DND-41 (cell line): ENCODE data around the gene HNF1B.

Source experiments
- ATAC-seq: fragments of 200-7000 bp; cut with Tn5 transposase; 3 replicates; pipeline ENCODE4 v1.9.1; 2021; ENCODE audit warnings: low read depth; ENCODE audit not compliant: insufficient read depth
- DNase-seq: peaks from one replicate; pipeline ENCODE4 v3.0.0-alpha.2; 2020
- H2AFZ ChIP-seq: 2 replicates; pipeline ENCODE4 v1.6.0; 2012; ENCODE audit warnings: low read depth, low read length
- H3K27ac ChIP-seq: 2 replicates; pipeline ENCODE4 v1.5.1; 2012; ENCODE audit warnings: low read length, inconsistent platforms
- H3K27me3 ChIP-seq: fragments of 200-600 bp; sonication (generic); 2 replicates; pipeline ENCODE4 v1.6.0; 2012; ENCODE audit warnings: low read length, mild to moderate bottlenecking, inconsistent platforms; ENCODE audit not compliant: insufficient read depth, poor library complexity
- H3K36me3 ChIP-seq: 2 replicates; pipeline ENCODE4 v1.5.1; 2012; ENCODE audit warnings: low read length, inconsistent platforms; ENCODE audit not compliant: insufficient read depth
- H3K4me1 ChIP-seq: 2 replicates; pipeline ENCODE4 v1.5.1; 2012; ENCODE audit warnings: mild to moderate bottlenecking, low read length; ENCODE audit not compliant: insufficient read depth
- H3K4me2 ChIP-seq: 2 replicates; pipeline ENCODE4 v1.6.0; 2012; ENCODE audit warnings: mild to moderate bottlenecking, moderate library complexity, low read length, inconsistent platforms; ENCODE audit not compliant: insufficient read depth
- H3K4me3 ChIP-seq, 2 experiments: fragments of 200-600 bp in 1 of 2; shearing (Covaris generic) in 1 of 2; 2 replicates each; pipeline ENCODE4 v1.5.1; 2012 to 2016; ENCODE audit warnings: inconsistent platforms in 2 of 2, low read length in 2 of 2, mild to moderate bottlenecking in 2 of 2, low read depth in 1 of 2, moderate library complexity in 1 of 2
- H3K79me2 ChIP-seq: 2 replicates; pipeline ENCODE4 v1.6.0; 2012; ENCODE audit warnings: low read length, inconsistent platforms; ENCODE audit not compliant: insufficient read depth
- H3K9ac ChIP-seq: 2 replicates; pipeline ENCODE4 v1.6.0; 2012; ENCODE audit warnings: low read depth, mild to moderate bottlenecking, inconsistent platforms, low read length, moderate library complexity
- H3K9me3 ChIP-seq: 2 replicates; pipeline ENCODE4 v1.5.1; 2012; ENCODE audit warnings: low read length, moderate library complexity, mild to moderate bottlenecking, inconsistent platforms; ENCODE audit not compliant: insufficient read depth, severe bottlenecking
- H4K20me1 ChIP-seq: 2 replicates; pipeline ENCODE4 v1.6.0; 2012; ENCODE audit warnings: low read length; ENCODE audit not compliant: insufficient read depth
- EZH2 ChIP-seq: IDR thresholded peaks from 3 replicates; pipeline ENCODE4 v1.6.1; 2012; ENCODE audit warnings: borderline replicate concordance, low read depth, mild to moderate bottlenecking, moderate library complexity, low read length, inconsistent platforms; ENCODE audit not compliant: severe bottlenecking
- TF ChIP-seq, protein P1 (sequence below): IDR thresholded peaks from 2 replicates; pipeline ENCODE4 v1.5.1; 2012; ENCODE audit warnings: borderline replicate concordance, low read length, moderate library complexity, mild to moderate bottlenecking; ENCODE audit not compliant: poor library complexity, severe bottlenecking; ENCODE audit errors: extremely low read depth

Gene HNF1B

DNA sequence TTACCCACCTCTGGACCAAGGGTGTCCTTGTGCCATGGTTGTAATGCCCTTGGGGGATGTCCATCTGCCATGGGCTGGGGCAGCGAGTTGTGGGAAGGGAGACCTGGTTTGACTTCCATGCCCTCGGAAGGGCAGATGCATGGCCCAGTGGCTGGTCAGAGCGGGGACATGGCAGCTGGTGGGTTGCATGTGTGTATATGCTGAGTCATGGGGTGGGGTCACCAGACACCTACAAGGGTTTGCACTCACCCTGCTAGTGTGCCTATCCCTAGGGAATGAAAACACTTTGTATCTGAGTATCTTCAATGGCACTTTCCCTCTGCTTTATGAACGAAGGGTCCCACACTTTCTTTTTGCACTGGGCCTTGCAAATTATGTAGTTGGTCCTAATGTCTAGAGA lies 10.6 kb upstream of the HNF1B start:
- Histone ChIP-seq H3K27ac (no peak overlapping the region), H3K4me2 (no peak overlapping the region), H3K4me3 (no peak overlapping the region), H3K36me3 (no peaks in the 10 kb centered on the region), H3K27me3 (peaks cover 4% of the 10 kb centered on the region), H4K20me1 (no peaks in the 10 kb centered on the region), H3K4me1 (no peaks in the 10 kb centered on the region), H3K79me2 (no peaks in the 10 kb centered on the region), H3K9me3 (no peaks in the 10 kb centered on the region), H3K9ac (no peak overlapping the region), H2AFZ (no peak overlapping the region)
- ATAC-seq, result no peak
- no peak for DNase-seq
- TF ChIP-seq, protein P1, sequence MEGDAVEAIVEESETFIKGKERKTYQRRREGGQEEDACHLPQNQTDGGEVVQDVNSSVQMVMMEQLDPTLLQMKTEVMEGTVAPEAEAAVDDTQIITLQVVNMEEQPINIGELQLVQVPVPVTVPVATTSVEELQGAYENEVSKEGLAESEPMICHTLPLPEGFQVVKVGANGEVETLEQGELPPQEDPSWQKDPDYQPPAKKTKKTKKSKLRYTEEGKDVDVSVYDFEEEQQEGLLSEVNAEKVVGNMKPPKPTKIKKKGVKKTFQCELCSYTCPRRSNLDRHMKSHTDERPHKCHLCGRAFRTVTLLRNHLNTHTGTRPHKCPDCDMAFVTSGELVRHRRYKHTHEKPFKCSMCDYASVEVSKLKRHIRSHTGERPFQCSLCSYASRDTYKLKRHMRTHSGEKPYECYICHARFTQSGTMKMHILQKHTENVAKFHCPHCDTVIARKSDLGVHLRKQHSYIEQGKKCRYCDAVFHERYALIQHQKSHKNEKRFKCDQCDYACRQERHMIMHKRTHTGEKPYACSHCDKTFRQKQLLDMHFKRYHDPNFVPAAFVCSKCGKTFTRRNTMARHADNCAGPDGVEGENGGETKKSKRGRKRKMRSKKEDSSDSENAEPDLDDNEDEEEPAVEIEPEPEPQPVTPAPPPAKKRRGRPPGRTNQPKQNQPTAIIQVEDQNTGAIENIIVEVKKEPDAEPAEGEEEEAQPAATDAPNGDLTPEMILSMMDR, result no peak
- TF ChIP-seq EZH2, result no peak

DNA sequence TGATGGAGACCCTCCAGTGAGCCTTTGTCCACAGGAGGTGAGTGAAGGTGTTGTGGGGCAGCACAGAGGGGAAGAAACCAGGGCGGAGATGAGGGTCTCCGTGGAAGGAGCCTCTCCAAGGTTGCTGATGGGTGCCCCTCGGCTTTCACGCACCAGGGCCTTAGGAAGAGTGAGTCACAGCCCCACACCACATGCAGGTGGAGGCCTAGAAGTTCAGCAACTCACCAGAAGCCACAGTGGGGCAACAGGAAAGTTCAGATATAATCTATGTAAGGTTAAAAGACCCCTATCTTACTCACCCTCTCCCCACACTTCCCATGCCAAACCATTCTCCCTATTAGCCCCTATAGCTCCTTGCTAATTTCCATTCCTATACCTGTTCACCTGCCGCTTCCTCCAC lies 9.5 kb upstream of the HNF1B start:
- no peaks in the 10 kb centered on the region for H4K20me1 ChIP-seq
- H3K27ac ChIP-seq, result no peak overlapping the region
- H3K36me3 ChIP-seq, result no peaks in the 10 kb centered on the region
- H3K9ac ChIP-seq, result no peak overlapping the region
- H3K9me3 ChIP-seq, result no peaks in the 10 kb centered on the region
- TF ChIP-seq, protein P1, result no peak
- no peak for TF ChIP-seq EZH2
- H3K4me3 ChIP-seq, result no peak overlapping the region
- H3K27me3 ChIP-seq, result peaks cover 4% of the 10 kb centered on the region
- no peak for ATAC-seq
- no peak for DNase-seq
- no peaks in the 10 kb centered on the region for H3K4me1 ChIP-seq
- no peak overlapping the region for H2AFZ ChIP-seq
- no peak overlapping the region for H3K4me2 ChIP-seq
- H3K79me2 ChIP-seq, result no peaks in the 10 kb centered on the region

DNA sequence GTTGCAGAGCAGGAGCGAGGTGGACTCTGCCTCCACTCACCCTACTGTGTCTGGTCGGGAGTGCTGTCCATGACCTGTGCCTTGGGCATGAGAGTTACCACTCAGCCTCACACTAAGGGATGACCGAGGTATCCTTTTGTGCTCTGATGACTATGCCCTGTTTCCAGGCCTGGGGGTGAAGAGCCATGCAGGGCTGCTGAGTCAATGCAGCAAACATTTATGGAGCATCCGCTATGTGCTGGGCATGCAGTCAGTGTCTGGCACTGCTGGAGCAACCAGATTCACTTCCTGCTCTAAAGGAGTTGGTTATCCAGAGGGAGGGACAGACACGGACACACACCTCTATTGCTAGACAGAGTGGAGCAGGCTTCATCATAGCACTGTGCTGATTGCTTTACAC lies 7.6 kb upstream of the HNF1B start:
- TF ChIP-seq, protein P1, result no peak
- TF ChIP-seq EZH2, result no peak
- H2AFZ ChIP-seq, result no peak overlapping the region

GRCh38 chr17:37750768-37751475 lies 6.1 kb upstream of the HNF1B start:
- ATAC-seq (no peak), DNase-seq (no peak)
- no peak overlapping the region for H3K4me2 ChIP-seq
- no peak overlapping the region for H3K9ac ChIP-seq
- TF ChIP-seq, protein P1, result no peak
- no peak for TF ChIP-seq EZH2
- H3K9me3 ChIP-seq, result no peaks in the 10 kb centered on the region
- no peaks in the 10 kb centered on the region for H4K20me1 ChIP-seq
- H3K79me2 ChIP-seq, result no peaks in the 10 kb centered on the region
- no peaks in the 10 kb centered on the region for H3K4me1 ChIP-seq
- H2AFZ ChIP-seq, result no peak overlapping the region
- no peaks in the 10 kb centered on the region for H3K36me3 ChIP-seq
- no peak overlapping the region for H3K27ac ChIP-seq
- peaks cover 11% of the 10 kb centered on the region for H3K27me3 ChIP-seq
- H3K4me3 ChIP-seq, result no peak overlapping the region

More for the DNA sequence above, 7.6 kb upstream of the HNF1B start:
- H3K4me2 ChIP-seq, result no peak overlapping the region
- H3K36me3 ChIP-seq, result no peaks in the 10 kb centered on the region
- DNase-seq (no peak), ATAC-seq (no peak)
- no peaks in the 10 kb centered on the region for H3K9me3 ChIP-seq
- peaks cover 3% of the 10 kb centered on the region for H3K27me3 ChIP-seq
- no peaks in the 10 kb centered on the region for H3K79me2 ChIP-seq
- H4K20me1 ChIP-seq, result no peaks in the 10 kb centered on the region
- H3K9ac ChIP-seq, result no peak overlapping the region
- no peak overlapping the region for H3K4me3 ChIP-seq
- no peaks in the 10 kb centered on the region for H3K4me1 ChIP-seq
- no peak overlapping the region for H3K27ac ChIP-seq
